Measurements from ENCODE around the gene ZFR. TPM values are rescaled to one million over a fixed set of nuclear protein-coding genes. Genes with fewer than 3 reads are reported as not detected.
A peak's percentile ranks its signal among the peaks of the same experiment; 100 is the strongest.
"Not testable (repeated sequence)": the region's sequence is repeated elsewhere in the genome, so short reads cannot be mapped to it uniquely, and the experiment has no call there.

The ZFR gene
- total and polyA plus RNA-seq, 4 donors: 17.5 to 44.5 (median 30.8) TPM

- no peaks in the 10 kb centered on the region for H3K9me3 ChIP-seq (ENCODE audit: control insufficient read depth in 4 of 4, low read length in 3 of 4)
- H3K4me3 ChIP-seq (ENCODE audit: low read depth in 1 of 3, low read length in 3 of 3): no peak overlapping the region
- no peak overlapping the region for H3K9ac ChIP-seq (ENCODE audit: low read depth in 1 of 2, low read length in 2 of 2)
- H3K4me1 ChIP-seq (ENCODE audit: control insufficient read depth in 4 of 4, insufficient read depth in 4 of 4, low read length in 3 of 4): peaks cover 0 to 18% (median 12%) of the 10 kb centered on the region in 4 donors
- TF ChIP-seq FOXA2 (IDR thresholded peaks at IDR 0.05) (no peak), ATF3 (IDR thresholded peaks at IDR 0.05) (no peak), GABPA (IDR thresholded peaks at IDR 0.05 in 1 of 2, conservative IDR thresholded peaks at IDR 0.05 in 1 of 2) (no peak), YY1 (IDR thresholded peaks at IDR 0.05) (no peak), JUND (IDR thresholded peaks at IDR 0.05) (no peak)
- 37% methylated on average over 5 of the region's 5 CpGs for WGBS
- no peak overlapping the region for H3K27ac ChIP-seq (ENCODE audit: low read depth in 1 of 2, low read length in 2 of 2)
- DNase-seq (ENCODE audit: low spot score): no peak
- no peaks in the 10 kb centered on the region for H3K27me3 ChIP-seq (ENCODE audit: control insufficient read depth in 4 of 4, insufficient read depth in 4 of 4, low read length in 3 of 4)
- H3K36me3 ChIP-seq (ENCODE audit: control insufficient read depth in 4 of 4, insufficient read depth in 3 of 4, low read depth in 1 of 4, low read length in 3 of 4): no peaks in the 10 kb centered on the region
Observed at GRCh38 chr5:32314658-32315057, 129.9 kb downstream of the ZFR start.

GRCh38 chr5:32314152-32314488, 130.4 kb downstream of the ZFR start:
- H3K9me3 ChIP-seq (ENCODE audit: control insufficient read depth in 4 of 4, low read length in 3 of 4); H3K27me3 ChIP-seq (ENCODE audit: control insufficient read depth in 4 of 4, insufficient read depth in 4 of 4, low read length in 3 of 4); DNase-seq (ENCODE audit: low spot score); H3K9ac ChIP-seq (ENCODE audit: low read depth in 1 of 2, low read length in 2 of 2); H3K4me3 ChIP-seq (ENCODE audit: low read depth in 1 of 3, low read length in 3 of 3); H3K27ac ChIP-seq (ENCODE audit: low read depth in 1 of 2, low read length in 2 of 2); H3K36me3 ChIP-seq (ENCODE audit: control insufficient read depth in 4 of 4, insufficient read depth in 3 of 4, low read depth in 1 of 4, low read length in 3 of 4): not testable (repeated sequence)
- 83% methylated on average over 10 of the region's 10 CpGs for WGBS
- peaks cover 0 to 18% (median 12%) of the 10 kb centered on the region in 4 donors for H3K4me1 ChIP-seq (ENCODE audit: control insufficient read depth in 4 of 4, insufficient read depth in 4 of 4, low read length in 3 of 4)

GRCh38 chr5:32312595-32313332, 131.8 kb downstream of the ZFR start, which contains the start of gene MTMR12:
MTMR12 (minus strand) TSS chr5:32312939; CDS start chr5:32312838, 101 bp downstream.
- DNase-seq (ENCODE audit: low spot score): peak; percentile 100
- Histone ChIP-seq H3K4me1 (ENCODE audit: control insufficient read depth in 4 of 4, insufficient read depth in 4 of 4, low read length in 3 of 4) (peaks cover 0 to 22% (median 14%) of the 10 kb centered on the region in 4 donors), H3K9me3 (ENCODE audit: control insufficient read depth in 4 of 4, low read length in 3 of 4) (no peaks in the 10 kb centered on the region)

More at GRCh38 chr5:32312595-32313332, 131.8 kb downstream of the ZFR start, which contains the start of gene MTMR12:
- Histone ChIP-seq H3K4me3 (ENCODE audit: low read depth in 1 of 3, low read length in 3 of 3) (peak within 1 kb of the TSS; percentile 76 to 95 (median 81)), H3K36me3 (ENCODE audit: control insufficient read depth in 4 of 4, insufficient read depth in 3 of 4, low read depth in 1 of 4, low read length in 3 of 4) (no peaks in the 10 kb centered on the region), H3K9ac (ENCODE audit: low read depth in 1 of 2, low read length in 2 of 2) (peak within 1 kb of the TSS; percentile 75 to 89), H3K27ac (ENCODE audit: low read depth in 1 of 2, low read length in 2 of 2) (peak within 1 kb of the TSS; percentile 87 to 93), H3K27me3 (ENCODE audit: control insufficient read depth in 4 of 4, insufficient read depth in 4 of 4, low read length in 3 of 4) (no peaks in the 10 kb centered on the region)
- peak in 1 of 2 donors; percentile 75 for TF ChIP-seq GABPA (IDR thresholded peaks at IDR 0.05 in 1 of 2, conservative IDR thresholded peaks at IDR 0.05 in 1 of 2)
- TF ChIP-seq JUND (IDR thresholded peaks at IDR 0.05): no peak
- TF ChIP-seq ATF3 (IDR thresholded peaks at IDR 0.05): no peak
- TF ChIP-seq EGR1 (IDR thresholded peaks at IDR 0.05; ENCODE audit: low read depth in 2 of 2): no peak
- peak; percentile 46 to 58 for TF ChIP-seq RXRA (IDR thresholded peaks at IDR 0.05)
- TF ChIP-seq ZBTB33 (IDR thresholded peaks at IDR 0.05): no peak
- TF ChIP-seq REST (IDR thresholded peaks at IDR 0.05): no peak
- TF ChIP-seq CTCF (IDR thresholded peaks at IDR 0.05; ENCODE audit: low read depth, low read length, missing input control): no peak
- TF ChIP-seq FOXA2 (IDR thresholded peaks at IDR 0.05): no peak
- TF ChIP-seq FOXA1 (IDR thresholded peaks at IDR 0.05): no peak
- TF ChIP-seq MAX (IDR thresholded peaks at IDR 0.05): no peak
- TF ChIP-seq NR2F2 (IDR thresholded peaks at IDR 0.05): no peak
- TF ChIP-seq HNF4A (conservative IDR thresholded peaks at IDR 0.05): peak; percentile 32 to 37
- peak; percentile 82 for TF ChIP-seq TAF1 (conservative IDR thresholded peaks at IDR 0.05)
- TF ChIP-seq SP1 (IDR thresholded peaks at IDR 0.05): peak; percentile 96
- TF ChIP-seq HNF4G (IDR thresholded peaks at IDR 0.05): no peak
- no peak for TF ChIP-seq YY1 (IDR thresholded peaks at IDR 0.05)
- TF ChIP-seq RAD21 (IDR thresholded peaks at IDR 0.05): no peak
- under 1% methylated on average over 83 of the region's 83 CpGs for WGBS
